Mesenchymal stem cell (in vitro differentiated cells and primary cell): ENCODE results near the gene SLC35A2.

Experiments
- DNase-seq: peaks from one replicate; pipeline ENCODE4 v3.0.0-alpha.2; 2013
- H2AFZ ChIP-seq: one replicate; pipeline ENCODE4 v1.6.1; 2013; ENCODE audit warnings: low read depth, mild to moderate bottlenecking, control low read depth, inconsistent platforms, low read length, moderate library complexity
- H2AK5ac ChIP-seq: 2 replicates; pipeline ENCODE4 v1.6.1; 2013; ENCODE audit warnings: low read length, moderate library complexity, mild to moderate bottlenecking, inconsistent platforms; ENCODE audit not compliant: severe bottlenecking
- H2BK120ac ChIP-seq: one replicate; pipeline ENCODE4 v1.6.1; 2013; ENCODE audit warnings: low read depth, mild to moderate bottlenecking, inconsistent platforms, low read length, moderate library complexity
- H2BK12ac ChIP-seq, 2 experiments: one replicate each; pipeline ENCODE4 v1.6.1; 2013; ENCODE audit warnings: inconsistent platforms in 2 of 2, low read length in 2 of 2, mild to moderate bottlenecking in 2 of 2, moderate library complexity in 2 of 2, control low read depth in 1 of 2
- H2BK15ac ChIP-seq: one replicate; pipeline ENCODE4 v1.6.1; 2013; ENCODE audit warnings: mild to moderate bottlenecking, low read depth, inconsistent platforms; ENCODE audit not compliant: poor library complexity, severe bottlenecking
- H2BK5ac ChIP-seq: 2 replicates; pipeline ENCODE4 v1.6.1; 2013; ENCODE audit warnings: low read depth, mild to moderate bottlenecking, low read length, control low read depth, inconsistent platforms; ENCODE audit not compliant: poor library complexity, severe bottlenecking
- H3K14ac ChIP-seq, 2 experiments: one replicate each; pipeline ENCODE4 v1.6.1; 2013; ENCODE audit warnings: inconsistent platforms in 2 of 2, low read length in 2 of 2, control low read depth in 1 of 2, mild to moderate bottlenecking in 1 of 2, moderate library complexity in 1 of 2
- H3K18ac ChIP-seq, 2 experiments: one replicate each; pipeline ENCODE4 v1.6.1; 2013; ENCODE audit warnings: inconsistent platforms in 2 of 2, low read length in 2 of 2, control low read depth in 1 of 2, low read depth in 1 of 2, mild to moderate bottlenecking in 1 of 2
- H3K23ac ChIP-seq, 2 experiments: one replicate each; pipeline ENCODE4 v1.6.1; 2013; ENCODE audit warnings: inconsistent platforms in 2 of 2, low read length in 2 of 2, mild to moderate bottlenecking in 2 of 2, moderate library complexity in 2 of 2, control low read depth in 1 of 2
- H3K27ac ChIP-seq: 2 replicates; pipeline ENCODE4 v1.5.1; 2013; ENCODE audit warnings: mild to moderate bottlenecking, moderate library complexity, low read length, control low read depth, inconsistent platforms; ENCODE audit not compliant: poor library complexity, severe bottlenecking
- H3K27me3 ChIP-seq, 2 experiments: 2 replicates each; pipeline versions ENCODE4 v1.6.1 to v1.7.0; 2013; ENCODE audit warnings: low read length in 2 of 2, mild to moderate bottlenecking in 2 of 2, moderate library complexity in 2 of 2, control low read depth in 1 of 2, inconsistent platforms in 1 of 2; ENCODE audit not compliant: control insufficient read depth in 1 of 2, insufficient read depth in 1 of 2
- H3K36me3 ChIP-seq, 2 experiments: 2 replicates each; pipeline versions ENCODE4 v1.6.1 to v1.7.0; 2013; ENCODE audit warnings: low read length in 2 of 2, control low read depth in 1 of 2, inconsistent platforms in 1 of 2, low read depth in 1 of 2, mild to moderate bottlenecking in 1 of 2; ENCODE audit not compliant: insufficient read depth in 2 of 2, control insufficient read depth in 1 of 2
- H3K4ac ChIP-seq, 2 experiments: one replicate each; pipeline ENCODE4 v1.6.1; 2013; ENCODE audit warnings: inconsistent platforms in 2 of 2, low read length in 2 of 2, mild to moderate bottlenecking in 2 of 2, moderate library complexity in 2 of 2, control low read depth in 1 of 2, low read depth in 1 of 2
- H3K4me1 ChIP-seq: 2 replicates; pipeline ENCODE4 v1.6.1; 2013; ENCODE audit warnings: low read depth, low read length, control low read depth; ENCODE audit not compliant: control insufficient read depth, insufficient read depth
- H3K4me2 ChIP-seq: 2 replicates; pipeline ENCODE4 v1.6.1; 2013; ENCODE audit warnings: low read length, mild to moderate bottlenecking, inconsistent platforms; ENCODE audit not compliant: poor library complexity, severe bottlenecking
- H3K4me3 ChIP-seq, 2 experiments: 2 replicates each; pipeline versions ENCODE4 v1.5.1 to v1.7.0; 2013; ENCODE audit warnings: low read length in 2 of 2, mild to moderate bottlenecking in 2 of 2, control low read depth in 1 of 2, low read depth in 1 of 2; ENCODE audit not compliant: insufficient read depth in 1 of 2
- H3K79me1 ChIP-seq: replicated peaks from 2 replicates; pipeline ENCODE4 v1.6.1; 2013; ENCODE audit warnings: mild to moderate bottlenecking, control low read depth, low read length, inconsistent platforms; ENCODE audit not compliant: poor library complexity, severe bottlenecking
- H3K9ac ChIP-seq: 2 replicates; pipeline ENCODE4 v1.7.0; 2013; ENCODE audit warnings: mild to moderate bottlenecking, low read length, moderate library complexity
- H3K9me3 ChIP-seq: 2 replicates; pipeline ENCODE4 v1.7.0; 2013; ENCODE audit warnings: mild to moderate bottlenecking, low read length; ENCODE audit not compliant: control insufficient read depth
- H4K8ac ChIP-seq: one replicate; pipeline ENCODE4 v1.6.1; 2013; ENCODE audit warnings: inconsistent platforms, mild to moderate bottlenecking, low read length, moderate library complexity
- H4K91ac ChIP-seq: one replicate; pipeline ENCODE4 v1.6.1; 2013; ENCODE audit warnings: mild to moderate bottlenecking, low read length, inconsistent platforms
- WGBS: methylation state at CpG from one replicate; pipeline ENCODE4 v1.1.7; 2013; ENCODE audit warnings: mixed read lengths; 5-methylcytosine and 5-hydroxymethylcytosine counted together

SLC35A2 gene

DNA sequence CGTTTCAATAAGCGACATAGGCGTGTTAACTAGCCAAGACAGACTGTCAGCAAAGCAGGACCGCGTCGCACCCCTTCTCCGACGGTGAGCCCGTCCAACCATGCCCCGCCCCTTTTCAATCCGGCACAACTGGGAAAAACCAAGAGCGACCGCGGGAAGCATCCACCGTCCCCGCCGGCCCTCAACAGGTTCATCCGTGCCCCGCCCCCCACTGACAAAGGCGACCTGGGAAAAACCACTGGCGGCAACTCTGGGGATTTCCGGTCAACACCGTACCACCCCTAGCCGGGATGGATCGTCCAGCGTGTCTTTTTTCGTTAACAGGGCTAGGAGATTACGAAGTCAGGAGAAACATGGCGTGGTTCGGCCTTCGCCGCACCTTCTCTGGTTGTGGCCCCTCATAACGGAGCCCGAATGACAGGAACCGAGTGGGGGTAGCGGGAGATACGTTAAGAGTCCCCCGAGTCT is 14.3 kb downstream of the SLC35A2 start:
- Histone ChIP-seq H3K23ac (no peak overlapping the region), H3K4ac (peak overlapping the region in 1 of 2 experiments; percentile 87), H3K27ac (peak overlapping the region; percentile 99), H2BK12ac (no peak overlapping the region), H2BK120ac (peak overlapping the region; percentile 42), H4K91ac (peak overlapping the region; percentile 41), H3K9ac (peak overlapping the region; percentile 97), H3K79me1 (peaks cover 16% of the 10 kb centered on the region), H3K9me3 (no peaks in the 10 kb centered on the region), H3K27me3 (no peaks in the 10 kb centered on the region), H3K14ac (no peak overlapping the region), H3K36me3 (peaks cover 29 to 36% of the 10 kb centered on the region in 2 experiments), H4K8ac (peak overlapping the region; percentile 67), H3K4me1 (peaks cover 11% of the 10 kb centered on the region), H3K4me3 (peak overlapping the region; percentile 80 to 86), H2BK5ac (peak overlapping the region; percentile 37), H2BK15ac (peak overlapping the region; percentile 33), H2AK5ac (peak overlapping the region; percentile 73), H2AFZ (no peak overlapping the region), H3K4me2 (peak overlapping the region; percentile 61), H3K18ac (peak overlapping the region; percentile 67 to 96)
- WGBS = under 1% methylated on average over 28 of the region's 38 CpGs
- DNase-seq = peak; percentile 88

DNA sequence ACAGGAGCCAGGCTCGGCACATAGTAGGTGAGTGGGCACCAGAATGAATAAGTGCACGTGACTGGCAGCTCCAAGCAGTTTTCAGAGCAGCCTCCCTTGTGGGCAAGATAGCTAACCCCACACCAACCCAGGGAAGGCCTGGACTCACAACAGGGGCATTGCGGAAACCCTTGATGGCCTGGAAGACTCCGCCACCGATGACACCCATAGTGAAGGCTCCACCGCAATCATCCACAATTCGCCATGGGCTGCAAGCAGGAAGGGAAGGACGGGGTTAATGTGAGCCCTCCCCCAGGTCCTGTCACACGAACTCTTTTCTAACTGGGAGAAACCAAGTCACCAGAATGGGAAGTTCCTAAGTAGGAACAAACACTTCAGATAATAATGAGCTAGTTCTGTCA is 14.8 kb downstream of the SLC35A2 start:
- WGBS = 37% methylated on average over 6 of the region's 9 CpGs

DNA sequence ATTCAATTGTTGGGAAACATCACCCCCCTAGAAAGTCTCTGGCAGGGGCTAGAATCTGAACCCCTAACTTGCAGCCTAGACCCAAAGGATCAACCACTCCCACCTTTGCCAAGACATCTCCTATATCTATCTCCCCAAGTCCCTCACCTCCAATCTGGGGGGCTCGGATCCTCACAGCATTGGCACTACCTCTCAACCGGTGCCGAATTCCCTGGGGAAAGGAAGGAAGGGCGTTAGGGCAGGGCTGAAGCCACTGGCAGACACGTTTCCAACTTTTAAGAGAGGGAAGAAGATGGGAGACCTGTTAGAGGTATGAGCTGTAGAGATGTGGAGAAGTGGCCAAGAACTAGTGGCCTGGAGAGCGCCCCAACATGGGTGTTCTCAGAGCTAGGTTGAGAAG is 16.6 kb downstream of the SLC35A2 start:
- no peaks in the 10 kb centered on the region for H3K9me3 ChIP-seq
- no peak overlapping the region for H2AK5ac ChIP-seq
- H3K4me1 ChIP-seq = peaks cover 12% of the 10 kb centered on the region
- H3K23ac ChIP-seq = no peak overlapping the region
- peaks cover 13% of the 10 kb centered on the region for H3K79me1 ChIP-seq
- no peaks in the 10 kb centered on the region for H3K27me3 ChIP-seq
- H4K91ac ChIP-seq = no peak overlapping the region
- H3K27ac ChIP-seq = no peak overlapping the region
- H3K4me3 ChIP-seq = no peak overlapping the region
- no peak overlapping the region for H3K14ac ChIP-seq
- H2AFZ ChIP-seq = no peak overlapping the region
- H2BK15ac ChIP-seq = no peak overlapping the region
- no peak overlapping the region for H3K4me2 ChIP-seq
- H3K36me3 ChIP-seq = peaks cover 15 to 23% of the 10 kb centered on the region in 2 experiments
- H2BK12ac ChIP-seq = no peak overlapping the region
- WGBS = no CpG with 5 or more reads among the region's 6 CpGs
- no peak for DNase-seq
- no peak overlapping the region for H2BK120ac ChIP-seq
- H4K8ac ChIP-seq = no peak overlapping the region
- H3K4ac ChIP-seq = no peak overlapping the region
- no peak overlapping the region for H3K18ac ChIP-seq
- no peak overlapping the region for H3K9ac ChIP-seq
- H2BK5ac ChIP-seq = no peak overlapping the region

More for the DNA sequence above, 14.8 kb downstream of the SLC35A2 start:
- Histone ChIP-seq H3K4me2 (peak overlapping the region; percentile 60), H3K18ac (peak overlapping the region; percentile 5 to 33), H2AFZ (no peak overlapping the region), H3K9me3 (no peaks in the 10 kb centered on the region), H2BK5ac (no peak overlapping the region), H2BK12ac (no peak overlapping the region), H3K14ac (no peak overlapping the region), H2BK15ac (no peak overlapping the region), H2BK120ac (no peak overlapping the region), H2AK5ac (no peak overlapping the region), H3K27me3 (no peaks in the 10 kb centered on the region), H3K9ac (peak overlapping the region; percentile 97), H3K27ac (peak overlapping the region; percentile 87), H3K4me1 (peaks cover 14% of the 10 kb centered on the region), H3K23ac (no peak overlapping the region), H4K91ac (no peak overlapping the region), H3K4ac (no peak overlapping the region), H3K79me1 (peaks cover 16% of the 10 kb centered on the region), H3K36me3 (peaks cover 23 to 30% of the 10 kb centered on the region in 2 experiments), H3K4me3 (peak overlapping the region; percentile 37 to 86), H4K8ac (no peak overlapping the region)
- peak; percentile 71 for DNase-seq

DNA sequence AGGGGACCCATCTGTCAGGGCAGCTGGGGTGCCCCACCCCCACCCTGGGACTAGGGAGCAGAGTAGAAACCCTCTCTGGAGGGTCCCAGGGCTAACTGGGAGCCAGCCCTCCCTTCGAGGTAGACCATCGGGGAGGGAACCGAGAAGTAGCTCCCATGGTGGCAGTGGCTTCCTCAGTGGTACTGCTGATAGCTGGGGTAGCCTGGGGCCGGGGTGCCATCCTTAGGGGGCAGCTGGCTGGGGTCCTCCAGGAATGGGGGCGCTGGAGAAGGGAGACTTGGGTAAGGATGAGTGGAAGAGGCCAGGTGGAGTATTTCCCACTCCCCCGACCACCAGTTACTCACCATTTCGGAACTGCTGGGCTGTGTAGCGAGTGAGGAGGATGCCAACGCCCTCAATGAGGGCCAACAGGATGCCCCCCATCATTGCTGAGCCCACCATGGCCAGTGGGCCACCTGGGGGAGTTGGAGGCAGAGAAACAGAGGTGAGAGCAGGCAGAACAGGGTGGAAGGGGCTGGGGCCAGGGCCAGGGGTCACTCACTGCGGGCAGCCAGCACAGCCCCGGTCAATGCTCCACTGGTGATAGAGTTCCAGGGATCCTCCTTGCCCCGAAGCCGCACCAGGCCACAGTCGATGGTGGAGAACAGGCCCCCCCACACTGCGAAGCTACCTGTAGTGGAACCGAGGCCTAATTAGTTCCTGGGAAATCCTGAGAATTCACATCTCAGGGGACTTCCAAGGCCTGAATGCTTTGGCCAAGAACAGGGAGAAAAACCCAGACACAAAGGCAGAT is 17.7 kb downstream of the SLC35A2 start:
- Histone ChIP-seq H3K4me2 (no peak overlapping the region), H2BK12ac (no peak overlapping the region)
- DNase-seq = no peak

More for the DNA sequence above, 17.7 kb downstream of the SLC35A2 start:
- WGBS = 98% methylated on average over 11 of the region's 16 CpGs
- Histone ChIP-seq H2AK5ac (no peak overlapping the region), H4K8ac (no peak overlapping the region), H3K36me3 (peaks cover 10 to 23% of the 10 kb centered on the region in 2 experiments), H2AFZ (no peak overlapping the region), H3K23ac (no peak overlapping the region), H3K27ac (no peak overlapping the region), H2BK120ac (no peak overlapping the region), H3K4ac (no peak overlapping the region), H4K91ac (no peak overlapping the region), H2BK15ac (no peak overlapping the region), H2BK5ac (no peak overlapping the region), H3K18ac (no peak overlapping the region), H3K79me1 (peaks cover 13% of the 10 kb centered on the region), H3K4me3 (no peak overlapping the region), H3K9me3 (no peaks in the 10 kb centered on the region), H3K4me1 (peaks cover 8% of the 10 kb centered on the region), H3K9ac (no peak overlapping the region), H3K14ac (no peak overlapping the region), H3K27me3 (no peaks in the 10 kb centered on the region)
